Stromal cell of bone marrow (primary cell): Measurements from ENCODE around the gene RPL36.
"Not testable (repeated sequence)": the region's sequence is repeated elsewhere in the genome, so short reads cannot be mapped to it uniquely, and the experiment has no call there.

Experiments
- DNase-seq: peaks from one replicate; pipeline ENCODE4 v3.0.0-alpha.2; 2012; ENCODE audit warnings: low read depth

Gene RPL36

GRCh38 chr19:5674714-5675113 is 15.4 kb upstream of the RPL36 start:
- DNase-seq = no peak

- DNase-seq = no peak
Observed at GRCh38 chr19:5676105-5676771, 13.9 kb upstream of the RPL36 start.

GRCh38 chr19:5676772-5677105 is 13.4 kb upstream of the RPL36 start:
- DNase-seq = no peak

GRCh38 chr19:5677136-5677535 is 13.0 kb upstream of the RPL36 start:
- DNase-seq = no peak

- DNase-seq = no peak
Observed at GRCh38 chr19:5677580-5677979, 12.5 kb upstream of the RPL36 start.

GRCh38 chr19:5678071-5678718 is 11.9 kb upstream of the RPL36 start:
- no peak for DNase-seq

- DNase-seq = no peak
Observed at GRCh38 chr19:5679289-5680083, 10.6 kb upstream of the RPL36 start.

GRCh38 chr19:5680084-5680436 is 10.0 kb upstream of the RPL36 start:
- DNase-seq = no peak

- peak; percentile 99 for DNase-seq
Observed at GRCh38 chr19:5680437-5681368, 9.4 kb upstream of the RPL36 start, which contains the start of the genes HSD11B1L and MICOS13. TSS of gene HSD11B1L (plus strand) at chr19:5681027. CDS start at chr19:5684833, 3,806 bp downstream. TSS of gene MICOS13 (minus strand) at chr19:5680516. CDS start at chr19:5680486, 30 bp downstream.

- DNase-seq = no peak
Observed at GRCh38 chr19:5681391-5682106, 8.5 kb upstream of the RPL36 start.

- DNase-seq = no peak
Observed at GRCh38 chr19:5682107-5682482, 8.0 kb upstream of the RPL36 start.

- no peak for DNase-seq
Observed at GRCh38 chr19:5683177-5683886, 6.8 kb upstream of the RPL36 start.

- DNase-seq = no peak
Observed at GRCh38 chr19:5684694-5685430, 5.2 kb upstream of the RPL36 start.

- DNase-seq = no peak
Observed at GRCh38 chr19:5686326-5686646, 3.8 kb upstream of the RPL36 start.

- peak; percentile 81 for DNase-seq
Observed at GRCh38 chr19:5686647-5687359, 3.3 kb upstream of the RPL36 start.

- no peak for DNase-seq
Observed at GRCh38 chr19:5687360-5688198, 2.5 kb upstream of the RPL36 start.

- not testable (repeated sequence) for DNase-seq
Observed at GRCh38 chr19:5688262-5688881, 1.7 kb upstream of the RPL36 start.
